ENCODE data around the gene STYX.
"Not testable (repeated sequence)": the region's sequence is repeated elsewhere in the genome, so short reads cannot be mapped to it uniquely, and the experiment has no call there.

STYX gene

GRCh38 chr14:52755607-52756316 is 25.8 kb downstream of the STYX start:
- Histone ChIP-seq H3K36me3 (ENCODE audit: insufficient read depth, low read length) (peaks cover 10% of the 10 kb centered on the region; the same call in 1 of the 2 replicates), H3K9me2 (replicated peaks; ENCODE audit: low read depth, low read length) (no peaks in the 10 kb centered on the region), H3K4me3 (ENCODE audit: low read length, poor library complexity, severe bottlenecking) (no peak overlapping the region), H4K20me1 (ENCODE audit: insufficient read depth, low read length, poor library complexity, severe bottlenecking) (no peaks in the 10 kb centered on the region), H3K4me1 (ENCODE audit: insufficient read depth, low read length, poor library complexity, severe bottlenecking) (no peaks in the 10 kb centered on the region), H3F3A (ENCODE audit: low read depth) (no peaks in the 10 kb centered on the region), H2AFZ (ENCODE audit: low read length) (no peak overlapping the region), H3K9me3 (ENCODE audit: insufficient read depth, low read depth, low read length) (no peaks in the 10 kb centered on the region), H3K27me3 (ENCODE audit: insufficient read depth, low read length, poor library complexity, severe bottlenecking) (no peaks in the 10 kb centered on the region), H3K4me2 (ENCODE audit: low read depth, low read length, poor library complexity, severe bottlenecking) (no peak overlapping the region), H3K79me2 (ENCODE audit: insufficient read depth, low read length) (no peaks in the 10 kb centered on the region), H3K9ac (ENCODE audit: low read depth, low read length, poor library complexity, severe bottlenecking) (no peak overlapping the region)
- no peak for TF ChIP-seq CTCF (conservative IDR thresholded peaks at IDR 0.05; ENCODE audit: low read length)
- TF ChIP-seq EZH2phosphoT487 (IDR thresholded peaks at IDR 0.05; ENCODE audit: borderline replicate concordance) = no peak

- no peaks in the 10 kb centered on the region for H3K9me2 ChIP-seq (replicated peaks; ENCODE audit: low read depth, low read length)
- no peak for TF ChIP-seq EZH2phosphoT487 (IDR thresholded peaks at IDR 0.05; ENCODE audit: borderline replicate concordance)
- no peak for TF ChIP-seq CTCF (conservative IDR thresholded peaks at IDR 0.05; ENCODE audit: low read length)
- no peak overlapping the region for H3K4me3 ChIP-seq (ENCODE audit: low read length, poor library complexity, severe bottlenecking)
- H3K4me1 ChIP-seq (ENCODE audit: insufficient read depth, low read length, poor library complexity, severe bottlenecking) = no peaks in the 10 kb centered on the region
- no peak overlapping the region for H3K9ac ChIP-seq (ENCODE audit: low read depth, low read length, poor library complexity, severe bottlenecking)
- no peak overlapping the region for H2AFZ ChIP-seq (ENCODE audit: low read length)
- H4K20me1 ChIP-seq (ENCODE audit: insufficient read depth, low read length, poor library complexity, severe bottlenecking) = no peaks in the 10 kb centered on the region
- H3K4me2 ChIP-seq (ENCODE audit: low read depth, low read length, poor library complexity, severe bottlenecking) = no peak overlapping the region
- H3K27me3 ChIP-seq (ENCODE audit: insufficient read depth, low read length, poor library complexity, severe bottlenecking) = no peaks in the 10 kb centered on the region
- no peaks in the 10 kb centered on the region for H3K79me2 ChIP-seq (ENCODE audit: insufficient read depth, low read length)
- peaks cover 10% of the 10 kb centered on the region; the same call in 1 of the 2 replicates for H3K36me3 ChIP-seq (ENCODE audit: insufficient read depth, low read length)
- H3F3A ChIP-seq (ENCODE audit: low read depth) = no peaks in the 10 kb centered on the region
- H3K9me3 ChIP-seq (ENCODE audit: insufficient read depth, low read depth, low read length) = no peaks in the 10 kb centered on the region
Measured at GRCh38 chr14:52759145-52759544, 29.2 kb downstream of the STYX start.

GRCh38 chr14:52762923-52763322 is 33.0 kb downstream of the STYX start:
- H3K4me2 ChIP-seq (ENCODE audit: low read depth, low read length, poor library complexity, severe bottlenecking); H3K9me2 ChIP-seq (replicated peaks; ENCODE audit: low read depth, low read length); H3K4me1 ChIP-seq (ENCODE audit: insufficient read depth, low read length, poor library complexity, severe bottlenecking); H3K79me2 ChIP-seq (ENCODE audit: insufficient read depth, low read length); H3K9me3 ChIP-seq (ENCODE audit: insufficient read depth, low read depth, low read length); H3K4me3 ChIP-seq (ENCODE audit: low read length, poor library complexity, severe bottlenecking); H4K20me1 ChIP-seq (ENCODE audit: insufficient read depth, low read length, poor library complexity, severe bottlenecking); H3K9ac ChIP-seq (ENCODE audit: low read depth, low read length, poor library complexity, severe bottlenecking); H3F3A ChIP-seq (ENCODE audit: low read depth); H3K27me3 ChIP-seq (ENCODE audit: insufficient read depth, low read length, poor library complexity, severe bottlenecking); H2AFZ ChIP-seq (ENCODE audit: low read length): not testable (repeated sequence)
- H3K36me3 ChIP-seq (ENCODE audit: insufficient read depth, low read length) = peaks cover 16% of the 10 kb centered on the region; the same call in 1 of the 2 replicates
